Keratinocyte (primary cell): Measurements from ENCODE around the gene FAF1. TPM values are rescaled to one million over a fixed set of nuclear protein-coding genes. Genes with fewer than 3 reads are reported as not detected.

Experiments
- DNase-seq: peaks from one replicate; pipeline ENCODE4 v3.0.0-alpha.2; 2011; ENCODE audit warnings: low read depth, missing footprints, low spot score
- FAIRE-seq: peaks from 2 replicates; lab custom pipeline; 2011; peaks lifted over from hg19 to GRCh38; lab: Jason Lieb, UNC
- H2AFZ ChIP-seq: 2 replicates; pipeline ENCODE4 v1.6.0; 2012; ENCODE audit warnings: low read length, control low read depth, inconsistent platforms; ENCODE audit not compliant: control insufficient read depth
- H3K27ac ChIP-seq: 2 replicates; pipeline ENCODE4 v1.5.1; 2011; ENCODE audit warnings: low read length; ENCODE audit not compliant: control insufficient read depth, insufficient read depth
- H3K27me3 ChIP-seq: 3 replicates; pipeline ENCODE4 v1.6.0; 2011; ENCODE audit warnings: low read length; ENCODE audit not compliant: control insufficient read depth, insufficient read depth; ENCODE audit errors: extremely low read depth
- H3K36me3 ChIP-seq, 2 experiments: 2 replicates in 1 of 2; 3 replicates in 1 of 2; pipeline ENCODE4 v1.5.1; 2011; ENCODE audit warnings: low read length in 2 of 2, mild to moderate bottlenecking in 1 of 2; ENCODE audit not compliant: control insufficient read depth in 2 of 2, insufficient read depth in 2 of 2; ENCODE audit errors: extremely low read depth in 1 of 2
- H3K4me1 ChIP-seq: 3 replicates; pipeline ENCODE4 v1.5.1; 2011; ENCODE audit warnings: low read length; ENCODE audit not compliant: control insufficient read depth, insufficient read depth; ENCODE audit errors: extremely low read depth
- H3K4me2 ChIP-seq: 3 replicates; pipeline ENCODE4 v1.6.0; 2011; ENCODE audit warnings: low read depth, low read length; ENCODE audit not compliant: control insufficient read depth, insufficient read depth; ENCODE audit errors: extremely low read depth
- H3K4me3 ChIP-seq, 3 experiments: fragments of 200-600 bp in 1 of 3; sonication (generic) in 1 of 3; 2 replicates in 2 of 3; 3 replicates in 1 of 3; pipeline ENCODE4 v1.5.1; 2011 to 2016; ENCODE audit warnings: low read length in 3 of 3, mild to moderate bottlenecking in 3 of 3, control low read depth in 2 of 3, inconsistent platforms in 1 of 3, low read depth in 1 of 3, mixed read lengths in 1 of 3, mixed run types in 1 of 3, moderate library complexity in 1 of 3; ENCODE audit not compliant: control insufficient read depth in 2 of 3, insufficient read depth in 2 of 3; ENCODE audit errors: extremely low read depth in 1 of 3
- H3K79me2 ChIP-seq: 2 replicates; pipeline ENCODE4 v1.6.0; 2012; ENCODE audit warnings: low read length; ENCODE audit not compliant: control insufficient read depth, insufficient read depth
- H3K9ac ChIP-seq: 3 replicates; pipeline ENCODE4 v1.6.0; 2011; ENCODE audit warnings: low read length; ENCODE audit not compliant: control insufficient read depth, insufficient read depth; ENCODE audit errors: extremely low read depth
- H3K9me1 ChIP-seq: 3 replicates; pipeline ENCODE4 v1.6.0; 2011; ENCODE audit warnings: low read length; ENCODE audit not compliant: control insufficient read depth, insufficient read depth; ENCODE audit errors: extremely low read depth
- H3K9me3 ChIP-seq: 2 replicates; pipeline ENCODE4 v1.5.1; 2012; ENCODE audit warnings: low read depth, low read length; ENCODE audit not compliant: control insufficient read depth
- H4K20me1 ChIP-seq: 3 replicates; pipeline ENCODE4 v1.6.0; 2011; ENCODE audit warnings: low read length; ENCODE audit not compliant: control insufficient read depth, insufficient read depth; ENCODE audit errors: extremely low read depth
- EZH2 ChIP-seq: IDR thresholded peaks from one replicate; pipeline ENCODE4 v1.6.1; 2012; ENCODE audit warnings: inconsistent platforms, mild to moderate bottlenecking, low read length, moderate library complexity
- dilution Hi-C: fragments of 300-500 bp; cut with MboI; formaldehyde crosslinking; loops from one replicate; pipeline ENCODE4 v1.7.0; 2020; ENCODE audit warnings: low sequenced_read_pairs; ENCODE audit not compliant: extremely low pct_ligation_motif_present
- polyA plus RNA-seq, 5 experiments: library from polyadenylated mRNA; depleted of rRNA in 3 of 5; stranded (reverse) in 3 of 5; stranded (forward) in 1 of 5; unstranded in 1 of 5; fragments of >200 nt; gene quantifications; 1 replicate in 1 of 5; 2 replicates in 3 of 5; 3 replicates in 1 of 5; pipeline versions ENCODE4 v1.2.1 to v1.2.3, GENCODE V29; 2011 to 2012; ENCODE audit warnings: missing spikeins in 2 of 5, low read depth in 1 of 5, low replicate concordance in 1 of 5
- TF ChIP-seq, protein P1 (sequence below), 3 experiments: IDR thresholded peaks in 1 of 3; conservative IDR thresholded peaks in 1 of 3; optimal IDR thresholded peaks in 1 of 3; 2 replicates in 2 of 3; 3 replicates in 1 of 3; pipeline versions ENCODE3 to v1.5.1; 2011; ENCODE audit warnings: low read length in 3 of 3, mild to moderate bottlenecking in 3 of 3, moderate library complexity in 2 of 3, control low read depth in 1 of 3, inconsistent platforms in 1 of 3; ENCODE audit not compliant: insufficient read depth in 2 of 3; ENCODE audit errors: extremely low read depth in 1 of 3

FAF1 gene
- polyA plus RNA-seq, 1 donor (not counting 4 experiments of a cell fraction or from before 2014, with no cell fraction given) = 33.1 TPM

DNA sequence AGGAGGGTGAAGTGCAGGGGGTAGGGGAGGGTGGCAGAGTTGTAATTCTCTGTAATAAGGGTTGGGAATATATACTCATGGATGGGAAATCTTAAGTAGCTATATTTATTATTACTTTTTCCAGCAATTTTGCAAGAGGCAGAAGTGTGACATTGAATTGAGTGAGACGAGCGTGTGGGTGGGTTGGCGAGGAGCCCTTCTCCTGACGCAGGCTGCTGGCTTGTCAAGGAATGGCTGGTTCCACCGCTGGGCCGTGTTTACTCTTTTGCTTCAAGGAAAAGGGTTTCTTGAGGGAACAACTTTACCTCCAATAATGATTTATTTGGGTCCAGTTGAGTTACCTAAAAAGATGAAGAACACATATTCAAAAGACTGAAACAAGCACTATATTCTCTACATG is 518.9 kb downstream of the FAF1 start:
- dilution Hi-C loops = no loop called here
- FAIRE-seq = no peak
- H4K20me1 ChIP-seq = no peaks in the 10 kb centered on the region

DNA sequence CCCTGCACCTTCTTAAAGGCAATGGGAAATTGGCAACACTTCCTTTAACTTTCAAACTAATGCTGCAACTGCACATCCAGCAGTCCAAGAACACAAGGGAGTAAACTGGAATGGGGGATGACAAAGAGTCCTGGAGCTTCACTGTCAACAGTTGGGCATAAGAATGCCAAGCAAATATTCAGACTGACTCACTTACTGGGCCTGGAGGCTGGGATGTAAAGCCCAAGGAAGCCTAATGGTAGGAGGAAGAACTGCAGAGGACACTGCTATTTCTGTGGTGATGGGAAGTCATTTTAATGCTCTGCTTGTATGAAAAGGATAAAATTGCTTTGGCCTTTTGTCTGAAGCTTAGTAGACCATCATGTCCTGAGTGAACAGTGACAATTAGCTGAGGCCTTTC is 521.1 kb downstream of the FAF1 start:
- Histone ChIP-seq H3K27ac (no peak overlapping the region), H4K20me1 (no peaks in the 10 kb centered on the region), H3K4me3 (no peak overlapping the region), H2AFZ (no peak overlapping the region), H3K4me1 (no peaks in the 10 kb centered on the region), H3K27me3 (no peaks in the 10 kb centered on the region), H3K36me3 (no peaks in the 10 kb centered on the region), H3K9ac (no peak overlapping the region), H3K9me3 (no peaks in the 10 kb centered on the region), H3K9me1 (no peaks in the 10 kb centered on the region), H3K4me2 (no peak overlapping the region), H3K79me2 (no peaks in the 10 kb centered on the region)
- TF ChIP-seq, protein P1, sequence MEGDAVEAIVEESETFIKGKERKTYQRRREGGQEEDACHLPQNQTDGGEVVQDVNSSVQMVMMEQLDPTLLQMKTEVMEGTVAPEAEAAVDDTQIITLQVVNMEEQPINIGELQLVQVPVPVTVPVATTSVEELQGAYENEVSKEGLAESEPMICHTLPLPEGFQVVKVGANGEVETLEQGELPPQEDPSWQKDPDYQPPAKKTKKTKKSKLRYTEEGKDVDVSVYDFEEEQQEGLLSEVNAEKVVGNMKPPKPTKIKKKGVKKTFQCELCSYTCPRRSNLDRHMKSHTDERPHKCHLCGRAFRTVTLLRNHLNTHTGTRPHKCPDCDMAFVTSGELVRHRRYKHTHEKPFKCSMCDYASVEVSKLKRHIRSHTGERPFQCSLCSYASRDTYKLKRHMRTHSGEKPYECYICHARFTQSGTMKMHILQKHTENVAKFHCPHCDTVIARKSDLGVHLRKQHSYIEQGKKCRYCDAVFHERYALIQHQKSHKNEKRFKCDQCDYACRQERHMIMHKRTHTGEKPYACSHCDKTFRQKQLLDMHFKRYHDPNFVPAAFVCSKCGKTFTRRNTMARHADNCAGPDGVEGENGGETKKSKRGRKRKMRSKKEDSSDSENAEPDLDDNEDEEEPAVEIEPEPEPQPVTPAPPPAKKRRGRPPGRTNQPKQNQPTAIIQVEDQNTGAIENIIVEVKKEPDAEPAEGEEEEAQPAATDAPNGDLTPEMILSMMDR (optimal IDR thresholded peaks at IDR 0.05 in 1 of 3, IDR thresholded peaks at IDR 0.05 in 1 of 3, conservative IDR thresholded peaks at IDR 0.05 in 1 of 3; ENCODE audit: extremely low read depth in 1 of 3, insufficient read depth in 2 of 3, low read length in 3 of 3) = peak; percentile 19 to 55 (median 31)
- no peak for TF ChIP-seq EZH2
- no peak for DNase-seq
- dilution Hi-C loops = no loop called here
- FAIRE-seq = no peak

More for the DNA sequence above, 518.9 kb downstream of the FAF1 start:
- no peaks in the 10 kb centered on the region for H3K9me3 ChIP-seq
- H3K4me3 ChIP-seq = no peak overlapping the region
- no peaks in the 10 kb centered on the region for H3K36me3 ChIP-seq
- no peaks in the 10 kb centered on the region for H3K4me1 ChIP-seq
- no peak overlapping the region for H3K4me2 ChIP-seq
- TF ChIP-seq, protein P1 (optimal IDR thresholded peaks at IDR 0.05 in 1 of 3, IDR thresholded peaks at IDR 0.05 in 1 of 3, conservative IDR thresholded peaks at IDR 0.05 in 1 of 3; ENCODE audit: extremely low read depth in 1 of 3, insufficient read depth in 2 of 3, low read length in 3 of 3) = no peak
- TF ChIP-seq EZH2 = no peak
- no peaks in the 10 kb centered on the region for H3K9me1 ChIP-seq
- H2AFZ ChIP-seq = no peak overlapping the region
- no peak overlapping the region for H3K9ac ChIP-seq
- H3K27ac ChIP-seq = no peak overlapping the region
- no peaks in the 10 kb centered on the region for H3K27me3 ChIP-seq
- no peaks in the 10 kb centered on the region for H3K79me2 ChIP-seq
- no peak for DNase-seq
